Skeletal muscle tissue (tissue), 4 donors: ENCODE data around the gene DLK1. TPM values are rescaled to one million over a fixed set of nuclear protein-coding genes. Genes with fewer than 3 reads are reported as not detected.

Experiments
- H3K27ac ChIP-seq: one replicate; pipeline ENCODE4 v1.7.0; 2013; ENCODE audit warnings: mild to moderate bottlenecking, low read depth, low read length, inconsistent platforms
- H3K27me3 ChIP-seq, 3 donors: one replicate each; pipeline ENCODE4 v1.7.0; 2013; ENCODE audit warnings: low read length in 3 of 3; ENCODE audit not compliant: control insufficient read depth in 3 of 3, insufficient read depth in 3 of 3
- H3K36me3 ChIP-seq, 3 donors: one replicate each; pipeline ENCODE4 v1.7.0; 2013; ENCODE audit warnings: low read length in 3 of 3; ENCODE audit not compliant: control insufficient read depth in 3 of 3, insufficient read depth in 3 of 3
- H3K4me1 ChIP-seq, 3 donors: one replicate each; pipeline ENCODE4 v1.7.0; 2013; ENCODE audit warnings: low read length in 3 of 3, mild to moderate bottlenecking in 3 of 3; ENCODE audit not compliant: control insufficient read depth in 3 of 3, insufficient read depth in 3 of 3
- H3K4me3 ChIP-seq, 3 donors: one replicate each; pipeline ENCODE4 v1.7.0; 2013; ENCODE audit warnings: low read length in 3 of 3
- H3K9ac ChIP-seq, 3 donors: one replicate each; pipeline ENCODE4 v1.7.0; 2013; ENCODE audit warnings: low read length in 3 of 3, mild to moderate bottlenecking in 3 of 3, moderate library complexity in 2 of 3, low read depth in 1 of 3
- H3K9me3 ChIP-seq, 3 donors: one replicate each; pipeline ENCODE4 v1.7.0; 2013; ENCODE audit warnings: low read length in 3 of 3; ENCODE audit not compliant: control insufficient read depth in 3 of 3
- total RNA-seq: library from RNA; depleted of rRNA; stranded (reverse); fragments of >200 nt; gene quantifications from one replicate; pipeline ENCODE4 v1.2.3, GENCODE V29; 2014
- donor health status: Osteomylitis.

The DLK1 gene
- total RNA-seq, 1 donor from 2014 or later, result 283 TPM

DNA sequence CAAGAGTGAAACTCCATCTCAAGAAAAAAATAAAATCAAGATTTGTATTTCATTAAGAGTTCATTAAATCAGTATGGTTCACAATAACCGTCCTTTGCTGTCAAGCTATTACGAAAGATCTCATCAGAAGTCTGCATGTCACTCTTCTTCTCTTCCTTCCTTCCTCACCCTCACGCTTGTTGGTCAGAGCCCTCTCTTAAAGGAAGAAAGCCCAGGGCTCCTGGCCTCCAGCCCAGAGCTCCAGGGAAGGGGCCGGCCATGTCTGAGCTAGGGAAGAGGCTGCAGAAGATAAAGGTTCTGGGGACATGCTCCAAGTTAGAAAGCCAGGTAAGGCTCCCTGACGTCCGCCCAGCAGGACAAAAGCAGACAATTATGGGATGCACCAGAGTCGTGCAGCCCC is 43.1 kb upstream of the DLK1 start:
- H3K4me1 ChIP-seq, result peaks cover 23 to 25% (median 24%) of the 10 kb centered on the region in 3 donors
- H3K27ac ChIP-seq, result no peak overlapping the region
- no peaks in the 10 kb centered on the region for H3K36me3 ChIP-seq
- no peak overlapping the region for H3K4me3 ChIP-seq
- peaks cover 5 to 20% (median 13%) of the 10 kb centered on the region in 3 donors for H3K27me3 ChIP-seq
- no peak overlapping the region for H3K9ac ChIP-seq
- no peaks in the 10 kb centered on the region for H3K9me3 ChIP-seq

DNA sequence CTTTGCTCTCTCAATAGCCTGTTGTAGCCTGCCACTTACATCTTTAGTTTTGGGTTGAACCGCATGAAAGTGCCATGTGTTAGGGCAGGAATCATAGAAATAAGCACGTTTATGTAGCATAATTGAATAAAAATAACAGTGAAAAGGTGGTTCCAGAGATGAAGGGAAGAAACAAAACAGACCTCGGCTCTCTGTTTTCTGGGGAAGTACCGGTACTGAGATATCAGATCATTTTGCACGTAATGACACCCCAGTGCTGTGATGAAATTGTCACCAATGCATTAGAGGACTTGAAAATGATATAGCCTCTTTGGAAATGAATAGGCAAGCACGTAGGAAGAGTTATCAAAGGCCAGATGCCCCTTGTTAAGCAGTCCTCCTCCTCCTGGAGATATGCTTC is 42.5 kb upstream of the DLK1 start:
- H3K4me3 ChIP-seq, result no peak overlapping the region
- no peak overlapping the region for H3K9ac ChIP-seq
- no peaks in the 10 kb centered on the region for H3K9me3 ChIP-seq
- peaks cover 17 to 19% (median 19%) of the 10 kb centered on the region in 3 donors for H3K4me1 ChIP-seq
- H3K27me3 ChIP-seq, result peaks cover 7 to 18% (median 14%) of the 10 kb centered on the region in 3 donors
- H3K27ac ChIP-seq, result no peak overlapping the region
- H3K36me3 ChIP-seq, result no peaks in the 10 kb centered on the region

- H3K9me3 ChIP-seq, result no peaks in the 10 kb centered on the region
- peaks cover 8 to 21% (median 17%) of the 10 kb centered on the region in 3 donors for H3K27me3 ChIP-seq
- H3K36me3 ChIP-seq, result no peaks in the 10 kb centered on the region
These were observed 41.7 kb upstream of the DLK1 start for GRCh38 chr14:100684961-100685360.

GRCh38 chr14:100686858-100687257 is 39.8 kb upstream of the DLK1 start:
- Histone ChIP-seq H3K9ac (no peak overlapping the region), H3K4me1 (no peaks in the 10 kb centered on the region), H3K27ac (no peak overlapping the region), H3K9me3 (no peaks in the 10 kb centered on the region), H3K27me3 (peaks cover 22 to 28% (median 27%) of the 10 kb centered on the region in 3 donors), H3K4me3 (no peak overlapping the region), H3K36me3 (no peaks in the 10 kb centered on the region)

More at GRCh38 chr14:100684961-100685360, 41.7 kb upstream of the DLK1 start:
- Histone ChIP-seq H3K27ac (no peak overlapping the region), H3K9ac (no peak overlapping the region), H3K4me1 (peaks cover 10 to 13% (median 12%) of the 10 kb centered on the region in 3 donors), H3K4me3 (no peak overlapping the region)

DNA sequence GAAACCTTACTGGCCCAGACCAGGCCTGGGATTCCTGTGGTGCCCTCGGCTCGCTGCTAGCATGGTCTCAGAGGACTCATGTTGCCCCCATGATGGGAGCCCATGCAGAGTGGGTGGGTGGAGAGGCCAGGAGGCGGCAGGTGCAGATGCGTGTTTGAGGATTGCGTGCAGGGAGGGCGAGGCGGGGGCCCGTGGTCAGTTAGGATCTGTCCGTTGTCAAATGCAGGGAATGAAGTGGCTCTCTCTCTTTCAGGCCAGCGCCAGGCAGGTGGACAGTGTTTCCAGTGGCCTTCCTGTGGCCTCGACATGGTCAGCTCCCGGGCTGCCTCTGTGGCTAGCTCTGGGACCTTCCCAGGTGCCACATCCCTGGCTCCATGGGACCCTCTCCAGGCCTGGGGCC is 39.3 kb upstream of the DLK1 start:
- H3K9me3 ChIP-seq, result no peaks in the 10 kb centered on the region
- H3K4me3 ChIP-seq, result no peak overlapping the region
- H3K27ac ChIP-seq, result no peak overlapping the region
- H3K27me3 ChIP-seq, result peaks cover 23 to 34% (median 29%) of the 10 kb centered on the region in 3 donors
- H3K9ac ChIP-seq, result no peak overlapping the region
- no peaks in the 10 kb centered on the region for H3K36me3 ChIP-seq
- no peaks in the 10 kb centered on the region for H3K4me1 ChIP-seq

- peaks cover 30 to 35% (median 30%) of the 10 kb centered on the region in 3 donors for H3K27me3 ChIP-seq
- no peaks in the 10 kb centered on the region for H3K9me3 ChIP-seq
- H3K9ac ChIP-seq, result no peak overlapping the region
- H3K4me3 ChIP-seq, result no peak overlapping the region
- H3K36me3 ChIP-seq, result no peaks in the 10 kb centered on the region
- H3K4me1 ChIP-seq, result no peaks in the 10 kb centered on the region
- no peak overlapping the region for H3K27ac ChIP-seq
These were observed 38.6 kb upstream of the DLK1 start for GRCh38 chr14:100688051-100688450.

DNA sequence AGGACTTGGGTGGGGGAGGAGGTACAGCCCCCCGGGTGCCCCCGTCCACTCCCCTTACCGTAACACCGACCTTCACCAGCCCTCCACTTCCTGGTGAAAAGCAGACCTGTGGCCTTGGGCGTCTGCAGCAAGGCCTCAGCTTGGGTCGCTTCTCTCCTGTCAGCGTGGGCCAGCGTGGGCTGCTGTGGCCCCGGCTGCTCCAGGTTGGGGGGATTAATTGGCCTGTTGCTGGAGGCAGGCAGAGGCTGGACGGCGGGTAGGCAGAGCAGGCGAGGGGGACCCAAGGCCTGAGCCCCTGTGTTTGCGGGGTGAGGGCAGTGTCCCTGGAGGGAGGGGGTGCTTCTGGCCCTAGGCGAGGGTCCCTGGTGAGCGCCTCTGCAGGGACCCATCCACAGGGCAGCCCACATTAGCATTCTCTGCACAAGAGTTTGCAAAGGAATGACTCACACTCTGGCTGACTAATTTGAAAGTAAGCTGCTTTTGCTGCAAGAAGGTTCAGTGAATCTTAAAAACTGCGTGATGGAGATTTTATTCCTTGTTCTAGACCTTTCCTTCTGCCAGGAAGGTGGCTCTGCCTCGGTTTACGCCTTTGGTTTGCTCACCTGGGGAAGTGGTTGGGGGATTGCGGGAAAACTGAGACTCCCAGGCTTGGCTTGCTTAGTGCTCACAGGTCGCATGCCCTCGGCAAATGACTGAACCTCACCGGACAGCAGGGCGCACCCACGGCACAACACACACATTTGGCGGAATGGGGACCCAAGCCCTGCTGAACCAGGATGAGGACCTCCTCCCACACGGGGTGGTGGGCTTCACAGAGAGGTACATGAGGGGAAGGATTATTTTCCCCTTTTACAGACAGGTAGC is 37.9 kb upstream of the DLK1 start:
- Histone ChIP-seq H3K27me3 (peaks cover 30 to 39% (median 30%) of the 10 kb centered on the region in 3 donors), H3K9me3 (no peaks in the 10 kb centered on the region), H3K27ac (no peak overlapping the region), H3K4me1 (no peaks in the 10 kb centered on the region), H3K9ac (no peak overlapping the region), H3K4me3 (no peak overlapping the region), H3K36me3 (no peaks in the 10 kb centered on the region)

- peaks cover 34 to 45% (median 35%) of the 10 kb centered on the region in 3 donors for H3K27me3 ChIP-seq
- H3K4me1 ChIP-seq, result no peaks in the 10 kb centered on the region
- no peak overlapping the region for H3K27ac ChIP-seq
- H3K9ac ChIP-seq, result no peak overlapping the region
- H3K4me3 ChIP-seq, result no peak overlapping the region
- H3K36me3 ChIP-seq, result no peaks in the 10 kb centered on the region
- H3K9me3 ChIP-seq, result no peaks in the 10 kb centered on the region
These were observed 36.0 kb upstream of the DLK1 start for GRCh38 chr14:100690672-100691071.

DNA sequence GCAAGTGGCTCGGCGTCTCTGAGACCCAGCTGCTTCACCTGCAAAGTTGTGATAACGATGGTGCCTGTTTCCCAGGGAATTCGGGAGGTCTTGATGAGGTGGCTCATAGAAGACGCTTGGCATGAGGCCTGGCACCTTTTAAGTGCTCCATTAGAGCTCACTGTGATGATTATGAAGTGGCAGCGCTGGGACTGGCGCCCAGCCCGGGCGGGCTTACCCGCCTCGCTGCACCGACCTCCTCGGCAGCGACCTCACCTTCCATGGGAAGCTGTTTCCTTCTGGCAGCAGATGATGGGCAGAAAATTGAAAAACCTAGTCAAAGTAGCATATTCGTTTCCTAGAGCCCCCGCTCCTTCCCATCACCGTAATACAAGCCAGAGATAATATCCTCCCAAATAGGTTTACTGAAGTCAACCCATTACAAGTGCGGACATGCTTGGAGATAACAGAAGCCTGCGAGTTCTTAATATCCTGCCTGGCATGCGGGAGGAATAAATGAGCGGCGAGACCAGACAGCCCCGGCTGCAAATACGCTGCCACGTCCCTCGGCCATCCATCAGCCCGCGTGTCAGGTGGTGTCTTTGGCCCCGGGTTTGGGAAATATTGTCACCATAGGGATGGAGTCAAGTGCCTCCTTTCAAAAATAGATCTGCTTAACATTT is 35.2 kb upstream of the DLK1 start:
- H3K27ac ChIP-seq, result no peak overlapping the region
- no peaks in the 10 kb centered on the region for H3K4me1 ChIP-seq
- no peak overlapping the region for H3K9ac ChIP-seq
- H3K9me3 ChIP-seq, result no peaks in the 10 kb centered on the region
- H3K36me3 ChIP-seq, result no peaks in the 10 kb centered on the region
- H3K27me3 ChIP-seq, result peaks cover 34 to 45% (median 37%) of the 10 kb centered on the region in 3 donors
- H3K4me3 ChIP-seq, result no peak overlapping the region

DNA sequence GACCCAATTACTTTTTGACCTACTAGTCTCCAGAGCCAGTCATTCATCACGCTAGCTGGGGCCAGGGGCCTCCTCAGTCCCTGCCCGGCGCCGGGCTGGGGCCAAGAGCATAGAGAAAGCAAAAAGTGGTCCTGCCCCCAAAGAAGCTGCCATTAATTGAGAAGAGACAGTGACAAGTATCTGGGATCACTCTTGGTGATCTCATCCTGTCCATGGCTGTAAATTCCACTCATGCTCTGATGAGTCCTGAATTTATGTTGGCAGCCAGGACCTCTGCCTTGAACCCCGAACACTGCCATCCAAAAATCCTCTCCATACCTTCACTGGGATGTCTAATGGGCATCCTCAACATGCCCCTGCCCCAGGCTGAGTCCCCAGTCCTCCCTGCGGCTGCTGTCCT is 34.4 kb upstream of the DLK1 start:
- Histone ChIP-seq H3K36me3 (no peaks in the 10 kb centered on the region), H3K27me3 (peaks cover 34 to 45% (median 35%) of the 10 kb centered on the region in 3 donors), H3K4me1 (no peaks in the 10 kb centered on the region), H3K27ac (no peak overlapping the region), H3K4me3 (no peak overlapping the region), H3K9me3 (no peaks in the 10 kb centered on the region), H3K9ac (no peak overlapping the region)
